PC-9 (cell line): ENCODE results near the gene SYAP1.
"Not testable (repeated sequence)": the region's sequence is repeated elsewhere in the genome, so short reads cannot be mapped to it uniquely, and the experiment has no call there.

Source experiments
- CTCF ChIP-seq: fragments of 200-600 bp; sonication (generic); conservative IDR thresholded peaks from 2 replicates; pipeline ENCODE4 v1.6.1; 2017; ENCODE audit warnings: mixed run types, antibody characterized with exemption, mild to moderate bottlenecking, moderate library complexity
- EZH2 ChIP-seq: fragments of 200-600 bp; sonication (generic); IDR thresholded peaks from 2 replicates; pipeline ENCODE4 v1.8.0; 2017; ENCODE audit warnings: antibody characterized with exemption, low read depth

- not testable (repeated sequence) for TF ChIP-seq CTCF, EZH2
These were observed 60.4 kb downstream of the SYAP1 start for GRCh38 chrX:16779815-16780214.
